RWPE2 (cell line): ENCODE measurements around the gene SEC61G.

Experiments
- ATAC-seq: fragments of 200-7000 bp; cut with Tn5 transposase; 3 replicates; pipeline ENCODE4 v1.9.1; 2021; ENCODE audit warnings: low read depth
- DNase-seq: peaks from one replicate; pipeline ENCODE4 v3.0.0-alpha.2; 2020; ENCODE audit warnings: low spot score
- H3K27ac ChIP-seq: fragments of 450-650 bp; 2 replicates; pipeline ENCODE4 v1.5.1; 2017; ENCODE audit warnings: mild to moderate bottlenecking; ENCODE audit not compliant: poor library complexity, severe bottlenecking
- H3K27me3 ChIP-seq: fragments of 250-450 bp; sonication (Bioruptor Pico); 2 replicates; pipeline ENCODE4 v1.5.1; 2021; ENCODE audit warnings: mild to moderate bottlenecking, moderate library complexity; ENCODE audit not compliant: insufficient read depth, poor library complexity, severe bottlenecking
- H3K36me3 ChIP-seq: fragments of 250-450 bp; sonication (Bioruptor Pico); 2 replicates; pipeline ENCODE4 v1.5.1; 2020; ENCODE audit warnings: low read depth, mild to moderate bottlenecking, moderate library complexity
- H3K4me1 ChIP-seq: fragments of 250-450 bp; sonication (Bioruptor Pico); 2 replicates; pipeline ENCODE4 v1.5.1; 2021; ENCODE audit warnings: mild to moderate bottlenecking, moderate library complexity; ENCODE audit not compliant: insufficient read depth, poor library complexity, severe bottlenecking
- H3K4me3 ChIP-seq: fragments of 250-450 bp; sonication (Bioruptor Pico); 2 replicates; pipeline ENCODE4 v1.5.1; 2021; ENCODE audit warnings: mild to moderate bottlenecking, moderate library complexity; ENCODE audit not compliant: severe bottlenecking
- H3K9me3 ChIP-seq: fragments of 250-450 bp; sonication (Bioruptor Pico); 2 replicates; pipeline ENCODE4 v1.5.1; 2021; ENCODE audit warnings: mild to moderate bottlenecking, moderate library complexity; ENCODE audit not compliant: severe bottlenecking
- CTCF ChIP-seq: fragments of 450-650 bp; IDR thresholded peaks from one replicate; pipeline ENCODE4 v1.5.1; 2017; ENCODE audit warnings: mild to moderate bottlenecking, moderate library complexity; ENCODE audit not compliant: poor library complexity, severe bottlenecking

The SEC61G gene

GRCh38 chr7:54743580-54743979 is 15.4 kb downstream of the SEC61G start:
- ATAC-seq: no peak
- H3K9me3 ChIP-seq: no peaks in the 10 kb centered on the region
- H3K4me1 ChIP-seq: no peaks in the 10 kb centered on the region
- DNase-seq: no peak
- no peak overlapping the region for H3K4me3 ChIP-seq
- H3K36me3 ChIP-seq: peaks cover 17% of the 10 kb centered on the region
- H3K27me3 ChIP-seq: no peaks in the 10 kb centered on the region
- no peak overlapping the region for H3K27ac ChIP-seq
- TF ChIP-seq CTCF: no peak

- Histone ChIP-seq H3K27me3 (no peaks in the 10 kb centered on the region), H3K27ac (no peak overlapping the region), H3K4me3 (no peak overlapping the region), H3K9me3 (no peaks in the 10 kb centered on the region), H3K36me3 (no peaks in the 10 kb centered on the region), H3K4me1 (no peaks in the 10 kb centered on the region)
- no peak for TF ChIP-seq CTCF
- DNase-seq (no peak), ATAC-seq (no peak)
Measured at GRCh38 chr7:54738737-54739136, 20.3 kb downstream of the SEC61G start.

- Histone ChIP-seq H3K27me3 (peaks cover 3% of the 10 kb centered on the region), H3K36me3 (no peaks in the 10 kb centered on the region), H3K4me1 (no peaks in the 10 kb centered on the region), H3K9me3 (no peaks in the 10 kb centered on the region), H3K27ac (no peak overlapping the region), H3K4me3 (no peak overlapping the region)
- ATAC-seq: no peak
- no peak for DNase-seq
- TF ChIP-seq CTCF: no peak
Measured at GRCh38 chr7:54729107-54729506, 29.9 kb downstream of the SEC61G start.

- Histone ChIP-seq H3K4me1 (no peaks in the 10 kb centered on the region), H3K4me3 (no peak overlapping the region), H3K36me3 (no peaks in the 10 kb centered on the region), H3K9me3 (no peaks in the 10 kb centered on the region), H3K27me3 (peaks cover 10% of the 10 kb centered on the region), H3K27ac (no peak overlapping the region)
- ATAC-seq: no peak
- TF ChIP-seq CTCF: no peak
- DNase-seq: no peak
Measured at GRCh38 chr7:54728411-54728810, 30.6 kb downstream of the SEC61G start.

GRCh38 chr7:54725255-54725654 is 33.8 kb downstream of the SEC61G start:
- no peak for TF ChIP-seq CTCF
- Histone ChIP-seq H3K4me3 (no peak overlapping the region), H3K27ac (no peak overlapping the region), H3K27me3 (peaks cover 16% of the 10 kb centered on the region), H3K36me3 (no peaks in the 10 kb centered on the region), H3K9me3 (no peaks in the 10 kb centered on the region), H3K4me1 (no peaks in the 10 kb centered on the region)
- no peak for ATAC-seq
- DNase-seq: no peak
